ENCODE results near the gene MARK3.

DNA sequence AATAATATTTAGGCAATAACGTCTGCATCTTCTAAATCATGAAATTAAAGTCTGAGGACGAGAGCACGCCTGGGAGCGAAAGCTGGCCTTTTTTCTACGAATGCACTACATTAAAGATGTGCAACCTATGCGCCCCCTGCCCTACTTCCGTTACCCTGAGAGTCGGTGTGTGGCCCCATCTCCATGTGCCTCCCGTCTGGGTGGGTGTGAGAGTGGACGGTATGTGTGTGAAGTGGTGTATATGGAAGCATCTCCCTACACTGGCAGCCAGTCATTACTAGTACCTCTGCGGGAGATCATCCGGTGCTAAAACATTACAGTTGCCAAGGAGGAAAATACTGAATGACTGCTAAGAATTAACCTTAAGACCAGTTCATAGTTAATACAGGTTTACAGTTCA, 118.1 kb downstream of the MARK3 start:
- TF ChIP-seq, protein P1, sequence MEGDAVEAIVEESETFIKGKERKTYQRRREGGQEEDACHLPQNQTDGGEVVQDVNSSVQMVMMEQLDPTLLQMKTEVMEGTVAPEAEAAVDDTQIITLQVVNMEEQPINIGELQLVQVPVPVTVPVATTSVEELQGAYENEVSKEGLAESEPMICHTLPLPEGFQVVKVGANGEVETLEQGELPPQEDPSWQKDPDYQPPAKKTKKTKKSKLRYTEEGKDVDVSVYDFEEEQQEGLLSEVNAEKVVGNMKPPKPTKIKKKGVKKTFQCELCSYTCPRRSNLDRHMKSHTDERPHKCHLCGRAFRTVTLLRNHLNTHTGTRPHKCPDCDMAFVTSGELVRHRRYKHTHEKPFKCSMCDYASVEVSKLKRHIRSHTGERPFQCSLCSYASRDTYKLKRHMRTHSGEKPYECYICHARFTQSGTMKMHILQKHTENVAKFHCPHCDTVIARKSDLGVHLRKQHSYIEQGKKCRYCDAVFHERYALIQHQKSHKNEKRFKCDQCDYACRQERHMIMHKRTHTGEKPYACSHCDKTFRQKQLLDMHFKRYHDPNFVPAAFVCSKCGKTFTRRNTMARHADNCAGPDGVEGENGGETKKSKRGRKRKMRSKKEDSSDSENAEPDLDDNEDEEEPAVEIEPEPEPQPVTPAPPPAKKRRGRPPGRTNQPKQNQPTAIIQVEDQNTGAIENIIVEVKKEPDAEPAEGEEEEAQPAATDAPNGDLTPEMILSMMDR (IDR thresholded peaks at IDR 0.05), result no peak
- TF ChIP-seq POLR2A (IDR thresholded peaks at IDR 0.05), result no peak
